HepG2 (cell line): ENCODE measurements around the gene NEDD4. TPM values are rescaled to one million over a fixed set of nuclear protein-coding genes. Genes with fewer than 3 reads are reported as not detected.

ENCODE experiments used
- ATAC-seq: fragments of 200-7000 bp; cut with Tn5 transposase; 3 replicates; pipeline ENCODE4 v1.9.1; 2020; ENCODE audit warnings: mild to moderate bottlenecking, moderate library complexity
- BruUV-seq: library from RNA; stranded (reverse); fragments of 400-500 nt; replicated peaks from 2 replicates; lab custom pipeline; 2021; lab: Mats Ljungman, UMichigan
- CTCF ChIA-PET: fragments of 300-600 bp; formaldehyde crosslinking; extraction: SDS; loops from one replicate; lab custom pipeline; 2021; ENCODE audit warnings: low total read pairs, inconsistent platforms, low intra/inter-chr PET ratio; lab: Yijun Ruan, JAX
- POLR2A ChIA-PET: fragments of 350-600 bp; sonication (Branson Sonifier 250); formaldehyde crosslinking; loops from one replicate; lab custom pipeline; 2020; ENCODE audit warnings: antibody characterized with exemption, inconsistent platforms; lab: Yijun Ruan, JAX
- DNase-seq: peaks from one replicate; pipeline ENCODE4 v3.0.0-alpha.2; 2015; ENCODE audit warnings: low spot score
- FAIRE-seq: peaks from 3 replicates; lab custom pipeline; 2011; peaks lifted over from hg19 to GRCh38; lab: Jason Lieb, UNC
- H2AFZ ChIP-seq: one replicate; pipeline ENCODE4 v1.6.1; 2011; ENCODE audit warnings: low read length, inconsistent platforms
- H3K27ac ChIP-seq: fragments of 300-600 bp; 3 replicates; pipeline ENCODE4 v1.8.0; 2011; ENCODE audit warnings: mixed run types, mild to moderate bottlenecking, mixed read lengths, low read length, inconsistent platforms; ENCODE audit not compliant: insufficient read depth; ENCODE audit errors: extremely low read length
- H3K27me3 ChIP-seq, 2 experiments: fragments of 200-600 bp in 1 of 2; 2 replicates in 1 of 2; 3 replicates in 1 of 2; pipeline versions ENCODE4 v1.6.0 to v1.8.0; 2011; ENCODE audit warnings: low read length in 2 of 2, mild to moderate bottlenecking in 2 of 2, moderate library complexity in 2 of 2, inconsistent platforms in 1 of 2; ENCODE audit not compliant: insufficient read depth in 2 of 2, control insufficient read depth in 1 of 2
- H3K36me3 ChIP-seq, 2 experiments: fragments of 200-600 bp in 1 of 2; replicated peaks in 1 of 2; 2 replicates in 1 of 2; 3 replicates in 1 of 2; pipeline versions ENCODE4 v1.5.1 to v1.8.0; 2011; ENCODE audit warnings: low read length in 2 of 2, inconsistent platforms in 1 of 2; ENCODE audit not compliant: insufficient read depth in 2 of 2, control insufficient read depth in 1 of 2
- H3K4me1 ChIP-seq: 2 replicates; pipeline ENCODE4 v1.5.1; 2012; ENCODE audit warnings: low read length, inconsistent platforms; ENCODE audit not compliant: insufficient read depth
- H3K4me2 ChIP-seq: 2 replicates; pipeline ENCODE4 v1.6.0; 2011; ENCODE audit warnings: low read depth, low read length, inconsistent platforms
- H3K4me3 ChIP-seq, 3 experiments: fragments of 200-600 bp in 1 of 3; sonication (generic), shearing (Covaris generic) in 1 of 3; replicated peaks in 1 of 3; 2 replicates each; pipeline ENCODE4 v1.5.1; 2011 to 2016; ENCODE audit warnings: low read length in 3 of 3, inconsistent platforms in 2 of 3, low read depth in 2 of 3, mild to moderate bottlenecking in 2 of 3, control low read depth in 1 of 3, mixed read lengths in 1 of 3; ENCODE audit not compliant: insufficient read depth in 1 of 3
- H3K79me2 ChIP-seq: one replicate; pipeline ENCODE4 v1.6.1; 2011; ENCODE audit warnings: low read length, inconsistent platforms; ENCODE audit not compliant: insufficient read depth
- H3K9ac ChIP-seq: 2 replicates; pipeline ENCODE4 v1.6.0; 2011; ENCODE audit warnings: mild to moderate bottlenecking, low read depth, low read length, inconsistent platforms; ENCODE audit not compliant: insufficient read depth
- H3K9me3 ChIP-seq: 2 replicates; pipeline ENCODE4 v1.5.1; 2012; ENCODE audit warnings: mild to moderate bottlenecking, low read length
- H4K20me1 ChIP-seq: 2 replicates; pipeline ENCODE4 v1.6.0; 2011; ENCODE audit warnings: inconsistent platforms, mild to moderate bottlenecking, low read length, moderate library complexity; ENCODE audit not compliant: insufficient read depth
- MXD4 ChIP-seq: IDR thresholded peaks from 2 replicates; pipeline ENCODE4 v1.6.1; 2016; ENCODE audit warnings: mild to moderate bottlenecking, missing biosample characterization, missing genetic modification reagents
- SALL2 ChIP-seq: sonication (generic); formaldehyde crosslinking; IDR thresholded peaks from 2 replicates; pipeline ENCODE4 v1.8.1; 2023; ENCODE audit warnings: mild to moderate bottlenecking, missing genetic modification reagents, inconsistent platforms
- SKIL ChIP-seq: sonication (generic); formaldehyde crosslinking; IDR thresholded peaks from 2 replicates; pipeline ENCODE4 v1.8.0; 2022; ENCODE audit warnings: missing genetic modification reagents, mild to moderate bottlenecking, moderate library complexity, borderline replicate concordance
- SP1 ChIP-seq, 2 experiments: fragments of 450-650 bp in 1 of 2; sonication (generic) in 1 of 2; formaldehyde crosslinking in 1 of 2; IDR thresholded peaks; 2 replicates each; pipeline versions ENCODE4 v1.4.0 to v1.6.1; 2016 to 2020; ENCODE audit warnings: missing genetic modification reagents in 1 of 2
- SP140L ChIP-seq: sonication (generic); formaldehyde crosslinking; IDR thresholded peaks from 2 replicates; pipeline ENCODE4 v1.4.0; 2020; ENCODE audit warnings: missing genetic modification reagents, borderline replicate concordance
- ZFP36 ChIP-seq: fragments of 150-350 bp; IDR thresholded peaks from 2 replicates; pipeline ENCODE4 v1.6.1; 2018; ENCODE audit warnings: borderline replicate concordance, low read length, low read depth; ENCODE audit not compliant: partially characterized antibody
- ZFP41 ChIP-seq: sonication (generic); formaldehyde crosslinking; IDR thresholded peaks from 2 replicates; pipeline ENCODE4 v1.4.0; 2020; ENCODE audit warnings: mild to moderate bottlenecking, missing genetic modification reagents, borderline replicate concordance
- ZNF550 ChIP-seq: sonication (generic); formaldehyde crosslinking; IDR thresholded peaks from 2 replicates; pipeline ENCODE4 v1.4.0; 2020; ENCODE audit warnings: mild to moderate bottlenecking, missing genetic modification reagents, borderline replicate concordance
- WGBS: methylation state at CpG from one replicate; pipeline ENCODE4 v1.1.6; 2017; ENCODE audit warnings: low lambda C conversion rate; 5-methylcytosine and 5-hydroxymethylcytosine counted together
- in situ Hi-C: cut with HindIII; loops from 2 replicates; pipeline ENCODE4 v1.10.0; 2017; ENCODE audit warnings: low pct_unique_long_range_greater_than_20kb; ENCODE audit not compliant: extremely low pct_ligation_motif_present
- intact Hi-C: fragments of 100-400 bp; cut with micrococcal nuclease; formaldehyde crosslinking; loops from one replicate; pipeline ENCODE4 v1.10.0; 2022; ENCODE audit not compliant: unreplicated experiment
- polyA plus RNA-seq, 8 experiments: library from polyadenylated mRNA; depleted of rRNA in 3 of 8; stranded (reverse) in 7 of 8; unstranded in 1 of 8; fragments of >200 nt; fragmentation: Illumina TruSeq in 4 of 8; extraction: Trizol in 4 of 8; gene quantifications; 2 replicates each; pipeline versions ENCODE4 v1.2.1 to v1.2.3, GENCODE V29; 2011 to 2016; ENCODE audit warnings: low read depth in 4 of 8, missing spikeins in 1 of 8, mixed read lengths in 1 of 8; ENCODE audit not compliant: insufficient read depth in 1 of 8
- total RNA-seq, 5 experiments: library from RNA; depleted of rRNA; stranded (reverse); fragments of >200 nt; fragmentation: Illumina TruSeq; extraction: Trizol; gene quantifications; 2 replicates each; pipeline ENCODE4 v1.2.3, GENCODE V29; 2016; ENCODE audit warnings: low read depth in 1 of 5
- TF ChIP-seq, protein P1 (sequence below): sonication (generic); formaldehyde crosslinking; IDR thresholded peaks from 2 replicates; pipeline ENCODE4 v1.4.0; 2020; ENCODE audit warnings: missing genetic modification reagents, borderline replicate concordance
- TF ChIP-seq, protein P2 (sequence below): sonication (generic); formaldehyde crosslinking; IDR thresholded peaks from 2 replicates; pipeline ENCODE4 v1.4.0; 2020; ENCODE audit warnings: missing genetic modification reagents

NEDD4 gene
- total and polyA plus RNA-seq, 2 of the 13 experiments (the other 11 are each of a cell fraction or from before 2014, with no cell fraction given): 10.4 to 13.0 TPM

DNA sequence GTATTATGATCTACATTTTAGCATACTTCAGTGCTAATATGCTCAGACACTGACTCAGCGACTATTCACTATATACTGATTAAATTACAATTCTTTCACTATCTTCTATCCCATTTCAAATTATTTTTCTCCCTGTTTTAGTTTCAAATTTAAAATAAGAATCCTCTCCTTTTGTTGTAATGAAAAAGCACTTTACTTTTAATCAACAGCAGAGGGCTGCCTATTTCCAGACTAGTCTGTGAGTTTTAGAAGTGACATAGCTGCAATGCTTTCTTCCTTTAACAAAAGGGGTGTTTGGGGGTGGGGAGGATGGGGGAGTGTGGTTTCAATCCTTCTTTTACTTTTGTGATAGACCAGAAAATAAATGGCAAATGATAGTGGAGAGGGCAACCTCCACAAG, 2.4 kb downstream of the NEDD4 start:
- H2AFZ ChIP-seq: no peak overlapping the region
- no peak for FAIRE-seq
- in situ Hi-C loops: no loop called here
- H4K20me1 ChIP-seq: no peaks in the 10 kb centered on the region
- intact Hi-C loops: no loop called here
- no peak overlapping the region for H3K9ac ChIP-seq
- no peak for DNase-seq
- no peak for ATAC-seq
- 100% methylated on average over 1 of the region's 1 CpG for WGBS
- no peak overlapping the region for H3K27ac ChIP-seq
- TF ChIP-seq ZNF550: no peak
- TF ChIP-seq, protein P1, sequence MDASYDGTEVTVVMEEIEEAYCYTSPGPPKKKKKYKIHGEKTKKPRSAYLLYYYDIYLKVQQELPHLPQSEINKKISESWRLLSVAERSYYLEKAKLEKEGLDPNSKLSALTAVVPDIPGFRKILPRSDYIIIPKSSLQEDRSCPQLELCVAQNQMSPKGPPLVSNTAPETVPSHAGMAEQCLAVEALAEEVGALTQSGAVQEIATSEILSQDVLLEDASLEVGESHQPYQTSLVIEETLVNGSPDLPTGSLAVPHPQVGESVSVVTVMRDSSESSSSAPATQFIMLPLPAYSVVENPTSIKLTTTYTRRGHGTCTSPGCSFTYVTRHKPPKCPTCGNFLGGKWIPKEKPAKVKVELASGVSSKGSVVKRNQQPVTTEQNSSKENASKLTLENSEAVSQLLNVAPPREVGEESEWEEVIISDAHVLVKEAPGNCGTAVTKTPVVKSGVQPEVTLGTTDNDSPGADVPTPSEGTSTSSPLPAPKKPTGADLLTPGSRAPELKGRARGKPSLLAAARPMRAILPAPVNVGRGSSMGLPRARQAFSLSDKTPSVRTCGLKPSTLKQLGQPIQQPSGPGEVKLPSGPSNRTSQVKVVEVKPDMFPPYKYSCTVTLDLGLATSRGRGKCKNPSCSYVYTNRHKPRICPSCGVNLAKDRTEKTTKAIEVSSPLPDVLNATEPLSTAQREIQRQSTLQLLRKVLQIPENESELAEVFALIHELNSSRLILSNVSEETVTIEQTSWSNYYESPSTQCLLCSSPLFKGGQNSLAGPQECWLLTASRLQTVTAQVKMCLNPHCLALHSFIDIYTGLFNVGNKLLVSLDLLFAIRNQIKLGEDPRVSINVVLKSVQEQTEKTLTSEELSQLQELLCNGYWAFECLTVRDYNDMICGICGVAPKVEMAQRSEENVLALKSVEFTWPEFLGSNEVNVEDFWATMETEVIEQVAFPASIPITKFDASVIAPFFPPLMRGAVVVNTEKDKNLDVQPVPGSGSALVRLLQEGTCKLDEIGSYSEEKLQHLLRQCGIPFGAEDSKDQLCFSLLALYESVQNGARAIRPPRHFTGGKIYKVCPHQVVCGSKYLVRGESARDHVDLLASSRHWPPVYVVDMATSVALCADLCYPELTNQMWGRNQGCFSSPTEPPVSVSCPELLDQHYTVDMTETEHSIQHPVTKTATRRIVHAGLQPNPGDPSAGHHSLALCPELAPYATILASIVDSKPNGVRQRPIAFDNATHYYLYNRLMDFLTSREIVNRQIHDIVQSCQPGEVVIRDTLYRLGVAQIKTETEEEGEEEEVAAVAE (CRISPR knock-in tag): no peak
- no peak for TF ChIP-seq SKIL (CRISPR knock-in tag)
- TF ChIP-seq, protein P2, sequence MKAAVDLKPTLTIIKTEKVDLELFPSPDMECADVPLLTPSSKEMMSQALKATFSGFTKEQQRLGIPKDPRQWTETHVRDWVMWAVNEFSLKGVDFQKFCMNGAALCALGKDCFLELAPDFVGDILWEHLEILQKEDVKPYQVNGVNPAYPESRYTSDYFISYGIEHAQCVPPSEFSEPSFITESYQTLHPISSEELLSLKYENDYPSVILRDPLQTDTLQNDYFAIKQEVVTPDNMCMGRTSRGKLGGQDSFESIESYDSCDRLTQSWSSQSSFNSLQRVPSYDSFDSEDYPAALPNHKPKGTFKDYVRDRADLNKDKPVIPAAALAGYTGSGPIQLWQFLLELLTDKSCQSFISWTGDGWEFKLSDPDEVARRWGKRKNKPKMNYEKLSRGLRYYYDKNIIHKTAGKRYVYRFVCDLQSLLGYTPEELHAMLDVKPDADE (CRISPR knock-in tag): no peak
- TF ChIP-seq SP140L (CRISPR knock-in tag): no peak
- no peak for TF ChIP-seq MXD4 (CRISPR knock-in tag)
- TF ChIP-seq ZFP41 (CRISPR knock-in tag): no peak
- TF ChIP-seq SP1 (IDR thresholded peaks at IDR 0.05): no peak
- no peak for TF ChIP-seq SP1 (CRISPR knock-in tag; IDR thresholded peaks at IDR 0.05)
- TF ChIP-seq ZFP36: no peak
- TF ChIP-seq SALL2 (CRISPR knock-in tag): no peak
- H3K9me3 ChIP-seq: no peaks in the 10 kb centered on the region
- CTCF ChIA-PET: interaction anchor here (0.6 kb wide), 1 partner anchor 208 kb away, joined by 3 read pairs; no protein-coding TSS in a partner anchor
- POLR2A ChIA-PET: no interaction called here
- BruUV-seq: no TSS peak
- peaks cover 20% of the 10 kb centered on the region for H3K79me2 ChIP-seq
- H3K27me3 ChIP-seq: no peaks in the 10 kb centered on the region; a peak in 1 of 5 replicates
- peaks cover 16% of the 10 kb centered on the region for H3K4me1 ChIP-seq
- no peaks in the 10 kb centered on the region for H3K36me3 ChIP-seq
- no peak overlapping the region for H3K4me3 ChIP-seq
- H3K4me2 ChIP-seq: no peak overlapping the region
